ENCODE results near the gene AADAT.

The AADAT gene

GRCh38 chr4:170027181-170027829 is 62.5 kb downstream of the AADAT start:
- DNase-seq = peak; percentile 93

DNA sequence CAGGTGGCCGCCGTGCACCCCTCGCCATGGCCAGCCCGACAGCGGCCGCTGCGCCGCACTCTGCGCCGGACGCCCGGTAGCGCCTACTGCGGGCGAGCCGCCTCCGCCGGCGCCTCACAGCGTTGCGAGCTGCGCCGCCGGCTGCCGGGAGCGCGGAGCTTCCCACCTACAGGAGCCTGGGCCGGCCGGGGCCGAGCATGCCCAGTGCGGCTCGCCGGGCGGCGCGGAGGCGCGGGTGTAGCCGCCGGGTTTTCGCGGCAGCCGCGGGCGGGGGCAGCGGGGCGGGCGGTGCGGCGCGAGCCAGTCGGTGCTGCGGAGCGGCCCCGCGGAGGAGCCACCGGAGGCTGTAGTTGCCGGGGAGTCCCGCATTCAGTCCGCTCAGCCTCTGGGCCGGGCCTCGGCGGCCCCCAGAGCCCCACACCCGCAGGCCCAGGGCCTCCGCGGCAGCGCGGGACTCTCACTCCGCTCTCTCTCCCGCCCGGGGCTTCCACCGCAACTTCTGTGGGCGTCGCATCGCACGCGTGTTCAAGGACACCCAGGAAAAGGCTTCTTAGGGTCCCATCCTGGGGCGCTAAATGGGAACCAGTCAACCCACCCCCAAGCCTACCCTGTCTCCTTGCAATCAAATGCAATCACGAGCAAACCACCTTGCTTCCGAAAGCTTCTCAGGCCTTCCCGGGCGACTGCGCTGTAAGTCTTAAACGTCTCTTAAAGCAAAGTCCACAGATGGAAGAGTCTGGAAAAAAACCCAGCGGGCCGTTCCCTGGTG is 63.3 kb downstream of the AADAT start, which contains the start of gene MFAP3L:
MFAP3L (minus strand) TSS at position 143 of the 769 bp plus-strand sequence. CDS start 20,518 bp downstream, outside the sequence.
- peak; percentile 88 for DNase-seq

- DNase-seq = peak; percentile 12
Measured at GRCh38 chr4:170025523-170026252, 64.1 kb downstream of the AADAT start.

- DNase-seq = no peak
Measured at GRCh38 chr4:170022211-170022610, 67.5 kb downstream of the AADAT start.

GRCh38 chr4:170017252-170017651 is 72.5 kb downstream of the AADAT start:
- DNase-seq = no peak

- DNase-seq = no peak
Measured at GRCh38 chr4:170015285-170015684, 74.5 kb downstream of the AADAT start.

DNA sequence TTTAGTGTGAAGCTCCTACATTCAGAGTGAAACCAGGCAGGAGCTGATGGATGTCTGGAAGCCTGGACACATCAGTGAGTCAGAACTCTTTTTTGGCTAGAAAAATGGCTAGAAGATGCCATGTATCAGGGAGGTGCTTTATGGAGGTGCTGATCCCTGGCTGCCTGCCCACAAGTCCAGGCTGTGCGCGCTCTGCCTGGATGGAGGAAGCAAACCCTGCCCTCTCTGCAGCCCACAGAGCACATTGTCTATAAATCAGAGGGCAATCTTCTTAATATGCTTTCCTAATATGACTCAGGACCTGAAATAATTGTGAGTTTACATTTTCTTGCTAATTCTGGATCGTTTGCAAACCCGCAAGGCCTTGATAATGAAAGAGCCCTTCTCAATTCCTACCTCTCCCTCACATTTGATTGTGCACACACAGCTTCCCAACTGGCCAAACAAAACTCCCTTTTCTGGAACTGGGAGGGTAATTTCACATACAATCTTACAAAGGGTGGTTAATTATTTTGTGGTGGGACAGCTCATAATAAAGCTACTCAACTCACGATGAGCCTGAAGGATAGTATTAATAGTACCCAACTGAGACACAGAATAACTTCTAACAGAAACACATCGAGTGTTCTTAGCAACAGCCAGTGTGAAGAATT is 75.3 kb downstream of the AADAT start:
- DNase-seq = no peak

DNA sequence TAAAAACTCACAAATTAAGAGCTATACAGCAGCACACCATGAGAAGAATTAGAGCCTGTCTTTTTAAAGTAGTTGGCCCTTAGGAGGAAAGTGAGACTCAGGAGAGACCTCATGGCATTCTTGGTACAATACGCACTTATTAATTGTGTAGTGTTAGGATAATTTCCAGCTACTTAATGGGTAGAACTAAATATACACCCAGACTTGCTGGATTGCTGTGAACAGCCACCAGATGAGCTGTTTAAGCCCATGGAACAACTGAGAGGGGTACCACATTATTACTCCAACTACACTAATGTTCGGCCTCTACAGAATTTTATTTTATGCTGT is 77.2 kb downstream of the AADAT start:
- DNase-seq = no peak

DNA sequence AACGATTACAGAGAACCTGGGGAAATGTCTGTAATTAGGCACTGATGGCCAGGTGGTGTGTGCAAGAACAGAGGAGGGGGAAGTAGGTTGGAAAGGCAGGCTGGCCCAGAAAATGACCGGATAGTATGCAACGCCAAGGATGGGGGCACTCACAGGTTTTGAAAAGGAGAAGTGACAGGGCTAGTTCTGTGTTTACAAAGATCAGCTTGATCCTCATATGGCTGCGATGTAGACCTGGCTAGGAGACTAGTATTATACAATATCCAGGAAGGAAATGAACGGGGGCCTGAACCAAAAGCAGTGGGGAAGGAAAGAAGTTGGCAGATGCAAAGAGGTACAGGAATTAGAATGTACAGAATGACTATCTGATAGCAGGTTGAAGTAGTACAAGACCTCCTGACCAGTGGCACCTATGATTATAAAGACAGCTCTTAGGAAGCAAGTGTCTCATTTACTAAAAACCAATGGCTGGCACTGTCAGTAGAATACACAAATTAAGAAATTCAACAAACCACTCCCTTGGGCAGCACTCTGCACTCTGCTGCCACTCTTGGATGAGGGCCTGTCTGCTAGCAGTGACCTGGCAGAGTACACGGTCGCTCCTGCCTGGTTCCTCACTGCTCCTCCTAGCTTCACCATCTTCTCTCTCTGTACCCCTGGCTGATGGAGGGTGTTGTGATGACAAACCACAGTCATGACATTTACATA is 77.7 kb downstream of the AADAT start:
- no peak for DNase-seq
